Measurements from ENCODE around the gene CNPY4.

DNA sequence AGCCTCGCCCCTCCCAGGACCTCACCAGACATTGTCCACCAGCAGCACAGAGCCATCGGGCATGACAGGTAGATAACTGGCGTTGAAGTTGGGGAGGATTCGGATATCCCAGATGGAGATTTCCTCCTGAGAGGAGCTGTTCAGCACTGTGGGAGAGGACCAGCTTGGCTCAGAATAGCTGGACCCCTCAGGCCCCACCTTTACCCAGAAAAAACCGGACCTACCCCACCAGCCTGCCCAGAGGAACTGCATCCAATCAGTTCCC, 37.6 kb downstream of the CNPY4 start:
- TF ChIP-seq, protein P1, sequence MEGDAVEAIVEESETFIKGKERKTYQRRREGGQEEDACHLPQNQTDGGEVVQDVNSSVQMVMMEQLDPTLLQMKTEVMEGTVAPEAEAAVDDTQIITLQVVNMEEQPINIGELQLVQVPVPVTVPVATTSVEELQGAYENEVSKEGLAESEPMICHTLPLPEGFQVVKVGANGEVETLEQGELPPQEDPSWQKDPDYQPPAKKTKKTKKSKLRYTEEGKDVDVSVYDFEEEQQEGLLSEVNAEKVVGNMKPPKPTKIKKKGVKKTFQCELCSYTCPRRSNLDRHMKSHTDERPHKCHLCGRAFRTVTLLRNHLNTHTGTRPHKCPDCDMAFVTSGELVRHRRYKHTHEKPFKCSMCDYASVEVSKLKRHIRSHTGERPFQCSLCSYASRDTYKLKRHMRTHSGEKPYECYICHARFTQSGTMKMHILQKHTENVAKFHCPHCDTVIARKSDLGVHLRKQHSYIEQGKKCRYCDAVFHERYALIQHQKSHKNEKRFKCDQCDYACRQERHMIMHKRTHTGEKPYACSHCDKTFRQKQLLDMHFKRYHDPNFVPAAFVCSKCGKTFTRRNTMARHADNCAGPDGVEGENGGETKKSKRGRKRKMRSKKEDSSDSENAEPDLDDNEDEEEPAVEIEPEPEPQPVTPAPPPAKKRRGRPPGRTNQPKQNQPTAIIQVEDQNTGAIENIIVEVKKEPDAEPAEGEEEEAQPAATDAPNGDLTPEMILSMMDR (IDR thresholded peaks at IDR 0.05) = no peak
- no peak for TF ChIP-seq POLR2A (IDR thresholded peaks at IDR 0.05)
